Testis (tissue), 2 donors: ENCODE data around the gene SLC35B2.

Experiments used
- POLR2A ChIP-seq: fragments of 450-650 bp; IDR thresholded peaks from one replicate; pipeline ENCODE4 v1.6.1; 2017; ENCODE audit warnings: antibody characterized with exemption, mild to moderate bottlenecking, moderate library complexity
- TF ChIP-seq, protein P1 (sequence below), 3 experiments: fragments of 450-650 bp in 2 of 3; fragments of 200-600 bp in 1 of 3; sonication (generic) in 1 of 3; IDR thresholded peaks; one replicate each; pipeline ENCODE4 v1.5.1; 2016 to 2019; ENCODE audit warnings: antibody characterized with exemption in 3 of 3, mild to moderate bottlenecking in 2 of 3, moderate library complexity in 1 of 3

- TF ChIP-seq, protein P1, sequence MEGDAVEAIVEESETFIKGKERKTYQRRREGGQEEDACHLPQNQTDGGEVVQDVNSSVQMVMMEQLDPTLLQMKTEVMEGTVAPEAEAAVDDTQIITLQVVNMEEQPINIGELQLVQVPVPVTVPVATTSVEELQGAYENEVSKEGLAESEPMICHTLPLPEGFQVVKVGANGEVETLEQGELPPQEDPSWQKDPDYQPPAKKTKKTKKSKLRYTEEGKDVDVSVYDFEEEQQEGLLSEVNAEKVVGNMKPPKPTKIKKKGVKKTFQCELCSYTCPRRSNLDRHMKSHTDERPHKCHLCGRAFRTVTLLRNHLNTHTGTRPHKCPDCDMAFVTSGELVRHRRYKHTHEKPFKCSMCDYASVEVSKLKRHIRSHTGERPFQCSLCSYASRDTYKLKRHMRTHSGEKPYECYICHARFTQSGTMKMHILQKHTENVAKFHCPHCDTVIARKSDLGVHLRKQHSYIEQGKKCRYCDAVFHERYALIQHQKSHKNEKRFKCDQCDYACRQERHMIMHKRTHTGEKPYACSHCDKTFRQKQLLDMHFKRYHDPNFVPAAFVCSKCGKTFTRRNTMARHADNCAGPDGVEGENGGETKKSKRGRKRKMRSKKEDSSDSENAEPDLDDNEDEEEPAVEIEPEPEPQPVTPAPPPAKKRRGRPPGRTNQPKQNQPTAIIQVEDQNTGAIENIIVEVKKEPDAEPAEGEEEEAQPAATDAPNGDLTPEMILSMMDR (IDR thresholded peaks at IDR 0.05): no peak
- TF ChIP-seq POLR2A: no peak
Observed at GRCh38 chr6:44258921-44259320, 1.6 kb upstream of the SLC35B2 start.
